MM.1S (cell line): ENCODE results near the gene LHFPL2.

Experiments used
- CTCF ChIP-seq: fragments of 300-600 bp; sonication (generic); IDR thresholded peaks from 2 replicates; pipeline ENCODE4 v1.5.1; 2016; ENCODE audit warnings: antibody characterized with exemption, low read length, mixed read lengths
- EZH2 ChIP-seq: fragments of 300-600 bp; sonication (generic); optimal IDR thresholded peaks from 2 replicates; pipeline ENCODE3; 2017; ENCODE audit warnings: low read depth, mild to moderate bottlenecking, antibody characterized with exemption, low read length, mixed read lengths
- EZH2phosphoT487 ChIP-seq: fragments of 300-600 bp; sonication (generic); IDR thresholded peaks from 2 replicates; pipeline ENCODE4 v1.6.1; 2018; ENCODE audit warnings: antibody characterized with exemption, low read length

- TF ChIP-seq CTCF, result no peak
- no peak for TF ChIP-seq EZH2
- no peak for TF ChIP-seq EZH2phosphoT487
Observed at GRCh38 chr5:78562714-78563330, 85.8 kb downstream of the LHFPL2 start.
